OCI-LY3 (cell line): ENCODE results near the gene MLH3.

Source experiments
- CTCF ChIP-seq: fragments of 200-600, 300-600 bp; sonication (generic); IDR thresholded peaks from 2 replicates; pipeline ENCODE4 v1.5.1; 2014; ENCODE audit warnings: antibody characterized with exemption, low read length, low read depth
- EZH2phosphoT487 ChIP-seq: fragments of 200-600 bp; shearing (Covaris generic); IDR thresholded peaks from 2 replicates; pipeline ENCODE4 v1.6.1; 2018; ENCODE audit warnings: antibody characterized with exemption, mixed run types, low read depth

- peak; percentile 10; the same call in 1 of the 2 replicates for TF ChIP-seq CTCF
- no peak for TF ChIP-seq EZH2phosphoT487
Measured at GRCh38 chr14:75084513-75084912, 33.2 kb upstream of the MLH3 start.
